Body of pancreas (tissue), 4 donors: ENCODE measurements around the gene AK1.

Source experiments
- POLR2A ChIP-seq, 3 donors: fragments of 450-650 bp; IDR thresholded peaks; one replicate each; pipeline ENCODE4 v1.6.1; 2016; ENCODE audit warnings: antibody characterized with exemption in 3 of 3, mild to moderate bottlenecking in 2 of 3
- TF ChIP-seq, protein P1 (sequence below), 7 experiments: fragments of 450-650 bp in 4 of 7; fragments of 200-600 bp in 3 of 7; sonication (generic) in 3 of 7; IDR thresholded peaks; one replicate each; pipeline ENCODE4 v1.5.1; 2016 to 2019; ENCODE audit warnings: antibody characterized with exemption in 7 of 7

- TF ChIP-seq, protein P1, sequence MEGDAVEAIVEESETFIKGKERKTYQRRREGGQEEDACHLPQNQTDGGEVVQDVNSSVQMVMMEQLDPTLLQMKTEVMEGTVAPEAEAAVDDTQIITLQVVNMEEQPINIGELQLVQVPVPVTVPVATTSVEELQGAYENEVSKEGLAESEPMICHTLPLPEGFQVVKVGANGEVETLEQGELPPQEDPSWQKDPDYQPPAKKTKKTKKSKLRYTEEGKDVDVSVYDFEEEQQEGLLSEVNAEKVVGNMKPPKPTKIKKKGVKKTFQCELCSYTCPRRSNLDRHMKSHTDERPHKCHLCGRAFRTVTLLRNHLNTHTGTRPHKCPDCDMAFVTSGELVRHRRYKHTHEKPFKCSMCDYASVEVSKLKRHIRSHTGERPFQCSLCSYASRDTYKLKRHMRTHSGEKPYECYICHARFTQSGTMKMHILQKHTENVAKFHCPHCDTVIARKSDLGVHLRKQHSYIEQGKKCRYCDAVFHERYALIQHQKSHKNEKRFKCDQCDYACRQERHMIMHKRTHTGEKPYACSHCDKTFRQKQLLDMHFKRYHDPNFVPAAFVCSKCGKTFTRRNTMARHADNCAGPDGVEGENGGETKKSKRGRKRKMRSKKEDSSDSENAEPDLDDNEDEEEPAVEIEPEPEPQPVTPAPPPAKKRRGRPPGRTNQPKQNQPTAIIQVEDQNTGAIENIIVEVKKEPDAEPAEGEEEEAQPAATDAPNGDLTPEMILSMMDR (IDR thresholded peaks at IDR 0.05): peak; percentile 33 to 54 (median 42)
- no peak for TF ChIP-seq POLR2A (IDR thresholded peaks at IDR 0.05)
Measured at GRCh38 chr9:127825319-127826051, 52.0 kb downstream of the AK1 start.
